ENCODE measurements around the gene FAM184B. TPM values are rescaled to one million over a fixed set of nuclear protein-coding genes. Genes with fewer than 3 reads are reported as not detected.
A peak's percentile ranks its signal among the peaks of the same experiment; 100 is the strongest.

Gene FAM184B
- total RNA-seq, 1 donor, result not detected

DNA sequence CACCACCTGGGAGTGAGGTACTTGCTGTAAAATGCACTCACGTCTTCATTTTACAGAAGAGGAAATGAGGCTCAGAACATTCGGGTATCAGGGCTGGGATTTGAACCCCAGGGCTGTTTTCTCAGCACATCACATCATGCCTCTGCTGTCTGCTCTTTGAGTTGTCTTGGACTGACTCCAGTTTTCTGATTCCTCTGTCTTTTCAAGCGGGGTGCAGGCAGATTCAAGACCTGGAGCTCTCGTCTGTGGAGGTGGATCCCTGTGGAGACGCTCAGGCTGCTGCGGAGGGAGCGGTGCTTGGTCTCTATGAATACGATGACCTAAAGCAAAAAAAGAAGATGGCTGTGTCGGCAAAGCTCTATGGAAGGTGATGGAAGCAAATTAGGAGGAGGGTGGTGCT, 198.1 kb downstream of the FAM184B start:
- no peak for DNase-seq (ENCODE audit: low read depth)
- no peak for TF ChIP-seq CTCF (IDR thresholded peaks at IDR 0.05; ENCODE audit: insufficient read depth, low read length)
- H3K4me3 ChIP-seq (ENCODE audit: low read depth, low read length), result no peak overlapping the region

DNA sequence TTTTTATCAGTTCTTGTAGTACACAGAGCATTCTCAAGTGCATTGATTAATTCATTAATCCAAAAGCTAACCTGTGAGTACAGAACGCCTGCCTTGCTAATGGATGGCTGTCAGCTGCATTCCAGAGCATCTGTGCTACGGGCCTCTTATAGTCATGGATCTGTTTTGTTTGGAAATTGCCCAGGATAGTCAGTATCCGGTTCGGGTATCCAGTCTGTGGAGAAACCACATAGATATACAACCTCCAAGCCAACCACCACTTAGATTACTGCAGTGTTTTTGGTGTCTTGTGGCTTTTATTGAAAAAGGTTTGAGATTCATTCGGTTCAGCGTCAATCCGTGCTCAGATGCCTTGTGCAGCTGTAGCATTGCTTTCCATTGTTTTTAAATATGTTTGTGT, 200.5 kb downstream of the FAM184B start:
- no peak for TF ChIP-seq CTCF (IDR thresholded peaks at IDR 0.05; ENCODE audit: insufficient read depth, low read length)
- no peak overlapping the region for H3K4me3 ChIP-seq (ENCODE audit: low read depth, low read length)
- peak; percentile 65 for DNase-seq (ENCODE audit: low read depth)

Other genes with a start within 250 kb of the FAM184B start
- 76.9 and 306 TPM in 2 replicates for gene LAP3, start 204.4 kb downstream of the FAM184B start, total RNA-seq (ENCODE audit: low replicate concordance)
- 10.0 and 11.4 TPM in 2 replicates for gene MED28, start 167.0 kb downstream of the FAM184B start, total RNA-seq (ENCODE audit: low replicate concordance)
- gene DCAF16, start 29.1 kb upstream of the FAM184B start, total RNA-seq (ENCODE audit: low replicate concordance), result 27.1 and 27.2 TPM in 2 replicates
- 2.0 and 60.1 TPM in 2 replicates for gene NCAPG, start 29.4 kb upstream of the FAM184B start, total RNA-seq (ENCODE audit: low replicate concordance)
- gene LCORL, start 240.1 kb upstream of the FAM184B start, total RNA-seq (ENCODE audit: low replicate concordance), result 6.7 and 11.0 TPM in 2 replicates